Suprapubic skin (tissue), 3 donors: ENCODE data around the gene ARHGDIB.

ENCODE experiments used
- CTCF ChIP-seq, 2 donors: fragments of 200-600 bp in 1 of 2; fragments of 450-650 bp in 1 of 2; sonication (generic) in 1 of 2; IDR thresholded peaks; one replicate each; pipeline ENCODE4 v1.5.1; 2016 to 2019; ENCODE audit warnings: antibody characterized with exemption in 2 of 2, mild to moderate bottlenecking in 1 of 2, moderate library complexity in 1 of 2
- POLR2AphosphoS5 ChIP-seq, 3 donors: sonication (generic); formaldehyde crosslinking; IDR thresholded peaks; one replicate each; pipeline ENCODE4 v1.6.1; 2017; ENCODE audit warnings: antibody characterized with exemption in 3 of 3

GRCh38 chr12:14935031-14935430 is 26.4 kb downstream of the ARHGDIB start:
- no peak for TF ChIP-seq CTCF (IDR thresholded peaks at IDR 0.05)
- TF ChIP-seq POLR2AphosphoS5 (IDR thresholded peaks at IDR 0.05): no peak
